ENCODE measurements around the gene CRELD2.

- TF ChIP-seq EZH2 (optimal IDR thresholded peaks at IDR 0.05; ENCODE audit: low read depth, low read length): no peak
- TF ChIP-seq CTCF (IDR thresholded peaks at IDR 0.05; ENCODE audit: low read length): no peak
- TF ChIP-seq EZH2phosphoT487 (IDR thresholded peaks at IDR 0.05; ENCODE audit: low read length): no peak
Observed at GRCh38 chr22:49956418-49956770, 38.0 kb downstream of the CRELD2 start.

Data from MM.1S (cell line).